ENCODE data around the gene SIMC1.

Gene SIMC1

DNA sequence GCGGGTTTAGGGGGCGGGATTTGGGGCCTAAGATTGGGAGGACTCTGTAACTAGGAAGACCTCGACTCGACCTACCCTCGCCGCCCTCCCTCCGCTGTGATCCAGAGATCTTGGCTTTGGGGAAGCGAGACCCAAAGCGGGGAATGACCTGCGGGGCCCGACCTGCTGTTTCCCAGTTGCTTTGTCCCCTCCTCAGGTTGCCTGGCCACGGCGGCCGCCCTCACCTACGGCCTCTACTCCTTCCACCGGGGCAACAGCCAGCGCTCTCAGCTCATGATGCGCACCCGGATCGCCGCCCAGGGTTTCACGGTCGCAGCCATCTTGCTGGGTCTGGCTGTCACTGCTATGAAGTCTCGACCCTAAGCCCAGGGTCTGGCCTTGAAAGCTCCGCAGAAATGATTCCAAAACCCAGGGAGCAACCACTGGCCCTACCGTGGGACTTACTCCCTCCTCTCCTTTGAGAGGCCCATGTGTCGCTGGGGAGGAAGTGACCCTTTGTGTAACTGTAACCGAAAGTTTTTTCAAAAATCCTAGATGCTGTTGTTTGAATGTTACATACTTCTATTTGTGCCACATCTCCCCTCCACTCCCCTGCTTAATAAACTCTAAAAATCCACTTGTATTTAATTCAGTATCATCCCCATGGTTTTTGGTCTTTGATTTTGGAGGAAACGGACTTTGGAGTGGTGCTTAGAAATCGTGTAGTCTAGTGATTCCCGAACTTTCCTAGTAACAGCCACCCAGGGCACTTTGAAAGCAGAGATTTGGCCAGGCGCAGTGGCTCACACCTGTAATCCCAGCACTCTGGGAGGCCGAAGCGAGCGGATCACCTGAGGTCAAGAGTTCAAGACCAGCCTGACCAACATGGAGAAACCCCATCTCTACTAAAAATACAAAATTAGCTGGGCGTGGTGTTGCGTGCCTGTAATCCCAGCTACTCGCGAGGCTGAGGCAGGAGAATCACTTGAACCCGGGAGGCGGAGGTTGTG is 151.2 kb downstream of the SIMC1 start:
- no peak for DNase-seq

DNA sequence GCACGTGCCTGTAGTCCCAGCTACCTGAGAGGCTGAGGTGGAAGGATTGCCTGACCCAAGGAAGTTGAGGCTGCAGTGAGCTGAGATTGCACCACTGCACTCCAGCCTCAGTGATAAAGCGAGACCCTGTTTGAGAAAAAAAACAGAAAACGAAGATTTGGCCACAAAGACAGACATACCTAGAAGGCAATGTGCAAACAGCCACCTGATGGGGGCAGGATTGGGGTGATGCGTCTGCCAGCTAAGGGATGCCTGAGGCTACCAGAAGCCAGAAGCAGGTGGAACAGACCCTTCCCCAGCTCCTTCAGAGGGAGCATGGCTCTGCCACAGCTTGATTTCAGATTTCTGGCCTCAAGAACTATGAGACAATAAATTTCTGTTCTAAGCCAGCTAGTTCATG is 153.3 kb downstream of the SIMC1 start:
- no peak for DNase-seq

DNA sequence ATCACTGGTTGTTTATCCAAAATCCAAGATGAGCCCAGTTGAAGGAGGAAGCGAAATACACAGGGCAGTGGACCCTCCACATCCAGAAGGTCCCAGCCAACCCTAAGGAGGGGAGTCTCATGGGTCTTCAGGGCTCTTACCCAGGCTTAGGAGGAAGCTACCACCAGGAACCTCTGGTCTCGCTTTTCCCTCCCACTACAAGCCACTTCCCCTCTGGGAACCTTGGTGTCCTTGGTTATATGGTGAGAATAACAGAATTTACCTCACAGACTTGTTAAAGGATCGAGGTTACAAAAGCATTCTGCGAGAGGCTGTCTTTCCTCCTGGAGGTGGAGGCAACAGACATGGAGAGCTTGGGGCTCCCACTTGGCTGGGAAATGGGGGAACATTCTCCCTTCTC is 153.8 kb downstream of the SIMC1 start:
- no peak for DNase-seq

DNA sequence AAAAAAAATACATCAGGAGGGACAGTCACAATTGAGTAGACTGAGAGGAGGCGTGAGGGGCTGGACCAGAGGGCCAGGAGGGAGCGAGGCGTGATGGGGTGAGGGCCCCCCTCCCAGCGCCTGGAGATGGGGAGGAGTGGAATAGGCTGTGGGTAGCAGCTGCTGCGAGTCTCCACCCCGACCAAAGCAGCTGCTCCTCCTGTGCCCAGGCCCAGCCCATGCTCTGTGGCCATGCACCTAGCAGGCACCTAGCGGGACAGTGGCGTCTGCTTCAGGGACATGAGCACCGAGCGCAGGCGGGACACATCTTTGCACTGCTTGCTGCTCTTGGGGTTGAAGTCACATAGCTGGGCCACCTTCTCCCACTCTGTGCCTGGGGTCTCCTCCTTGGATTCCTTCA is 154.3 kb downstream of the SIMC1 start:
- DNase-seq = no peak

DNA sequence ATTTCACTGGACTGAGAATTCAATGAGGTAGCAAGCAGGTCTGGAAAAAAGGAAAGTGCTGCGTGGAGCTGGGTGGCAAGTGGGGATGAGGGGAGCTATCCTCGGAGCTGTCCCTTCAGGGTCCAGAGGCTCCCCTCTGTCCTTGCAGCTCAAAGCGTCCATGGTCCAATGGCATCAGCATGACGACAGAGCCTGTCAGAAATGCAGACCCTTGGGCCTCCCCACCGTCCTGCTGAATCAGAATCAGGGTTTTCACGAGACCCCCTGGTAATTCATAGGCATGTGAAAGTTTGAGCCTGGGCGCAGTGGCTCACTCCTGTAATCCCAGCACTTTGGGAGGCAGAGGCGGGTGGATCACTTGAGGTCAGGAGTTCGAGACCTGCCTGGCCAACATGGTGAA is 155.9 kb downstream of the SIMC1 start:
- no peak for DNase-seq

DNA sequence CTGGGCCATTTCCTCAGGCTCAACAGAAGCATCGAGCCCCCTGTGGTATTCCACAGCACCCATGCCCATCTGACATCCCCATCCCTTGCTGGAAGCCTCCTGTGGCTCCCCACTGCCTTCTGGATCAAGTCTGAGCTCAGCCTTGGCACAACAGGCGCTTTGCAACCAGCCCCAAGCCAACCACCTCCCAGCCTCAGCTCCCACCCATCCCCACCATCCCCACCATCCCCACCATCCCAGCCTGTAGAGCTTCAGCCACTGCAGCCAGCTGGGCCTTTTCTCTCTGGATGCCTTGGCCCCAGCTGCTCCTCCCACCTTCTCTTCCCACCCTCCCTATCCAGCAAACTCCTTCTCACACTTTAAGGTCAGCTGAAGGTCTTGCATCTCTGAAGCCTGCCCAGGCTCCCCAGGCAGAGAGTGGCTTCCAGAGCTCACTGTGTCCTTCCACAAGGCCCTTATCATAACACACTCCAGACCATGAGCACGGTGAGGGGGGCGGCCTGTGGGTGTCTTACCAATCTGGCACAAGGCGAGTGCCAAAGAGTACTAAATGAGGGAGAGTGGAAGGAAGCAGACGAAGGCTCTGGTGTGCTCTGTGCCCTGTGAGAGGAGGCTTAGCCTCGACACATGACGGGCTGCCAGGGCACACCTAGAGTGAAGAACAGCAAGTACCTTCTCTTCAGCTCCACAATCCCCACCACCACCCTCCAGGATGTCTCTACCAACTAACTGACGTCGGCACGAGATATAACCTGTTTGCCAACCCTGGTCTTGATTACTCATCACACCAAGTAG is 156.9 kb downstream of the SIMC1 start:
- DNase-seq = no peak
